H1 (cell line): ENCODE data around the gene OPHN1.
"Not testable (repeated sequence)": the region's sequence is repeated elsewhere in the genome, so short reads cannot be mapped to it uniquely, and the experiment has no call there.

Experiments used
- CTCF ChIP-seq, 3 experiments: IDR thresholded peaks; 1 replicate in 2 of 3; 2 replicates in 1 of 3; pipeline versions ENCODE4 v1.5.1 to v1.6.1; 2011; ENCODE audit warnings: low read length in 3 of 3, mild to moderate bottlenecking in 3 of 3, inconsistent platforms in 2 of 3, low read depth in 1 of 3, moderate library complexity in 1 of 3; ENCODE audit not compliant: insufficient read depth in 1 of 3; ENCODE audit errors: control extremely low read depth in 1 of 3
- E2F6 ChIP-seq: IDR thresholded peaks from 2 replicates; pipeline ENCODE4 v1.6.1; 2012; ENCODE audit warnings: inconsistent platforms
- EP300 ChIP-seq, 2 experiments: IDR thresholded peaks; 1 replicate in 1 of 2; 2 replicates in 1 of 2; pipeline ENCODE4 v1.6.1; 2011 to 2012; ENCODE audit warnings: low read depth in 2 of 2, low read length in 2 of 2, mild to moderate bottlenecking in 2 of 2, borderline replicate concordance in 1 of 2, inconsistent platforms in 1 of 2, moderate library complexity in 1 of 2
- MAX ChIP-seq: IDR thresholded peaks from 2 replicates; pipeline ENCODE4 v1.6.1; 2012; ENCODE audit warnings: inconsistent platforms
- POLR2A ChIP-seq, 2 experiments: IDR thresholded peaks; 1 replicate in 1 of 2; 2 replicates in 1 of 2; pipeline ENCODE4 v1.6.1; 2011; ENCODE audit warnings: low read depth in 2 of 2, low read length in 2 of 2, mild to moderate bottlenecking in 2 of 2; ENCODE audit errors: control extremely low read depth in 1 of 2
- POLR2AphosphoS5 ChIP-seq: IDR thresholded peaks from 2 replicates; pipeline ENCODE4 v1.6.1; 2011; ENCODE audit warnings: low read depth, low read length
- RXRA ChIP-seq: IDR thresholded peaks from 2 replicates; pipeline ENCODE4 v1.6.1; 2011; ENCODE audit warnings: low read depth, mild to moderate bottlenecking, low read length, moderate library complexity; ENCODE audit not compliant: insufficient read depth
- SRF ChIP-seq: IDR thresholded peaks from 2 replicates; pipeline ENCODE4 v1.6.1; 2011; ENCODE audit warnings: mild to moderate bottlenecking, low read depth, low read length, moderate library complexity
- SUZ12 ChIP-seq: fragments of 200-600 bp; sonication (generic); IDR thresholded peaks from 2 replicates; pipeline ENCODE4 v1.6.1; 2012; ENCODE audit warnings: mild to moderate bottlenecking, inconsistent platforms, low read length, moderate library complexity, mixed read lengths
- TAF1 ChIP-seq: IDR thresholded peaks from 2 replicates; pipeline ENCODE4 v1.6.1; 2011; ENCODE audit warnings: mild to moderate bottlenecking, low read depth, low read length
- TCF12 ChIP-seq: IDR thresholded peaks from 2 replicates; pipeline ENCODE4 v1.6.1; 2011; ENCODE audit warnings: low read depth, mild to moderate bottlenecking, low read length
- YY1 ChIP-seq: IDR thresholded peaks from 2 replicates; pipeline ENCODE4 v1.6.1; 2011; ENCODE audit warnings: low read depth, mild to moderate bottlenecking, low read length

GRCh38 chrX:68389419-68389960 is 43.8 kb downstream of the OPHN1 start:
- TF ChIP-seq CTCF (IDR thresholded peaks at IDR 0.05; ENCODE audit: control extremely low read depth in 1 of 3, insufficient read depth in 1 of 3, low read depth in 1 of 3, low read length in 3 of 3); SRF; TAF1; MAX; POLR2A (IDR thresholded peaks at IDR 0.05; ENCODE audit: control extremely low read depth in 1 of 2, low read depth in 2 of 2, low read length in 2 of 2); E2F6; POLR2AphosphoS5; YY1; EP300 (IDR thresholded peaks at IDR 0.05; ENCODE audit: borderline replicate concordance in 1 of 2, low read depth in 2 of 2, low read length in 2 of 2); RXRA; SUZ12; TCF12: not testable (repeated sequence)
